K562 (cell line): ENCODE measurements around the gene PRPF18. TPM values are rescaled to one million over a fixed set of nuclear protein-coding genes. Genes with fewer than 3 reads are reported as not detected.

Source experiments
- CHD7 ChIP-seq: fragments of 200-600 bp; sonication (generic); IDR thresholded peaks from one replicate; pipeline ENCODE4 v1.6.1; 2012; ENCODE audit warnings: mild to moderate bottlenecking, low read depth, low read length, inconsistent platforms
- E2F4 ChIP-seq: sonication (generic); formaldehyde crosslinking; IDR thresholded peaks from 2 replicates; pipeline ENCODE4 v1.8.0; 2022; ENCODE audit warnings: mild to moderate bottlenecking, low read depth, missing genetic modification reagents
- FOXP1 ChIP-seq: sonication (generic); formaldehyde crosslinking; IDR thresholded peaks from 2 replicates; pipeline ENCODE4 v1.8.0; 2022; ENCODE audit warnings: mild to moderate bottlenecking, missing genetic modification reagents
- HNRNPL ChIP-seq: fragments of 200-400 bp; formaldehyde crosslinking; IDR thresholded peaks from 2 replicates; pipeline ENCODE4 v1.6.1; 2017; ENCODE audit warnings: low read depth, mild to moderate bottlenecking, low read length
- NEUROD1 ChIP-seq: fragments of 150-350 bp; IDR thresholded peaks from 2 replicates; pipeline ENCODE4 v1.6.1; 2014; ENCODE audit warnings: borderline replicate concordance, low read length, low read depth; ENCODE audit not compliant: partially characterized antibody
- SAP30 ChIP-seq: fragments of 200-600 bp; sonication (generic); IDR thresholded peaks from 2 replicates; pipeline ENCODE4 v1.6.1; 2012; ENCODE audit warnings: borderline replicate concordance, low read depth, mild to moderate bottlenecking, moderate library complexity, low read length, control low read depth, inconsistent platforms; ENCODE audit not compliant: insufficient read depth, poor library complexity, severe bottlenecking
- STAT5A ChIP-seq: IDR thresholded peaks from 2 replicates; pipeline ENCODE4 v1.6.1; 2012; ENCODE audit warnings: low read length, inconsistent platforms, borderline replicate concordance
- ZBTB17 ChIP-seq: fragments of 450-650 bp; formaldehyde crosslinking; IDR thresholded peaks from 2 replicates; pipeline ENCODE4 v1.4.0; 2020; ENCODE audit warnings: mild to moderate bottlenecking
- ZNF174 ChIP-seq: fragments of 250-450 bp; sonication (Bioruptor Pico); IDR thresholded peaks from 2 replicates; pipeline ENCODE4 v1.4.0; 2020; ENCODE audit warnings: mild to moderate bottlenecking
- ZNF778 ChIP-seq: fragments of 450-650 bp; formaldehyde crosslinking; IDR thresholded peaks from 2 replicates; pipeline ENCODE4 v1.4.0; 2020; ENCODE audit warnings: mild to moderate bottlenecking, moderate library complexity
- polyA plus RNA-seq, 8 experiments: library from polyadenylated mRNA; depleted of rRNA in 4 of 8; stranded (reverse) in 5 of 8; unstranded in 3 of 8; fragments of >200 nt; fragmentation: Nextera tagmentation in 2 of 8; fragmentation: Illumina TruSeq in 1 of 8; extraction: Ambion mirVana in 2 of 8; extraction: Trizol in 1 of 8; gene quantifications; 2 replicates each; pipeline versions ENCODE4 v1.2.1 to v1.2.3, GENCODE V29; 2011 to 2014; ENCODE audit warnings: inconsistent platforms in 1 of 8, missing spikeins in 1 of 8
- total RNA-seq, 7 experiments: library from RNA; depleted of rRNA in 6 of 7; stranded (reverse); fragments of >200 nt in 6 of 7; fragmentation: Illumina TruSeq in 2 of 7; extraction: Trizol in 2 of 7; gene quantifications; 2 replicates each; pipeline versions ENCODE4 v1.2.1 to v1.2.3, GENCODE V29; 2011 to 2021; ENCODE audit warnings: low replicate concordance in 1 of 7
- TF ChIP-seq, protein P1 (sequence below): fragments of 450-650 bp; IDR thresholded peaks from 2 replicates; pipeline ENCODE4 v1.6.1; 2017; ENCODE audit warnings: antibody characterized with exemption

PRPF18 gene
- total and polyA plus RNA-seq, 9 of the 15 experiments (the other 6 are each of a cell fraction or from before 2014, with no cell fraction given): 14.0 to 30.6 (median 23.1) TPM

DNA sequence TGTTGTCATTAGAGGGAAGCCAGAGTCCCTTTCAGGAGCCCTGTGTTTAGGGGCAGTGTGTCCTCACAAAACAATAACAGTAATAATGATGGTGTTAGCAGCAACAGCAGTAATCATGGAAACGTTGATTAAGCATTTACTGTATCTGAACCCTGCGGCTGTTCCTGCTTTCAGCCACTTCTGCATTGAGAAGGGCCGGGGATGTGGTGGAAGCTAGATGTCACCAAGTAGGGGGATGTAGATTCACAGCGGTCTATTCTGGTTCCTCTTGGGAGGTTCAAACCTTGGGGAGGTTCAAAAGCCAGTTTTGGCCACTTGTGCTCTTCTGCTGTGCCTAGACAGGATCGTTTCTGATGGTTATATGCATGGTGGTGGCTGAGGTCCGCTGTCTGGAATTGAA is 44.8 kb downstream of the PRPF18 start (continued):
- TF ChIP-seq CHD7: no peak
- TF ChIP-seq E2F4: no peak
- TF ChIP-seq NEUROD1: no peak
- no peak for TF ChIP-seq SAP30
- no peak for TF ChIP-seq HNRNPL
- no peak for TF ChIP-seq ZNF174 (CRISPR knock-in tag)
- TF ChIP-seq FOXP1: no peak
- no peak for TF ChIP-seq STAT5A
- TF ChIP-seq, protein P1, sequence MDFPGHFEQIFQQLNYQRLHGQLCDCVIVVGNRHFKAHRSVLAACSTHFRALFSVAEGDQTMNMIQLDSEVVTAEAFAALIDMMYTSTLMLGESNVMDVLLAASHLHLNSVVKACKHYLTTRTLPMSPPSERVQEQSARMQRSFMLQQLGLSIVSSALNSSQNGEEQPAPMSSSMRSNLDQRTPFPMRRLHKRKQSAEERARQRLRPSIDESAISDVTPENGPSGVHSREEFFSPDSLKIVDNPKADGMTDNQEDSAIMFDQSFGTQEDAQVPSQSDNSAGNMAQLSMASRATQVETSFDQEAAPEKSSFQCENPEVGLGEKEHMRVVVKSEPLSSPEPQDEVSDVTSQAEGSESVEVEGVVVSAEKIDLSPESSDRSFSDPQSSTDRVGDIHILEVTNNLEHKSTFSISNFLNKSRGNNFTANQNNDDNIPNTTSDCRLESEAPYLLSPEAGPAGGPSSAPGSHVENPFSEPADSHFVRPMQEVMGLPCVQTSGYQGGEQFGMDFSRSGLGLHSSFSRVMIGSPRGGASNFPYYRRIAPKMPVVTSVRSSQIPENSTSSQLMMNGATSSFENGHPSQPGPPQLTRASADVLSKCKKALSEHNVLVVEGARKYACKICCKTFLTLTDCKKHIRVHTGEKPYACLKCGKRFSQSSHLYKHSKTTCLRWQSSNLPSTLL: no peak
- TF ChIP-seq ZNF778: no peak
- TF ChIP-seq ZBTB17 (CRISPR knock-in tag): no peak
